NOMO-1 (cell line): ENCODE measurements around the gene OPCML.

ENCODE experiments used
- DNase-seq, 2 experiments: peaks; one replicate each; lab custom pipeline; 2025; ENCODE audit not compliant: unreplicated experiment in 2 of 2; lab: John Stamatoyannopoulos, UW

Gene OPCML

DNA sequence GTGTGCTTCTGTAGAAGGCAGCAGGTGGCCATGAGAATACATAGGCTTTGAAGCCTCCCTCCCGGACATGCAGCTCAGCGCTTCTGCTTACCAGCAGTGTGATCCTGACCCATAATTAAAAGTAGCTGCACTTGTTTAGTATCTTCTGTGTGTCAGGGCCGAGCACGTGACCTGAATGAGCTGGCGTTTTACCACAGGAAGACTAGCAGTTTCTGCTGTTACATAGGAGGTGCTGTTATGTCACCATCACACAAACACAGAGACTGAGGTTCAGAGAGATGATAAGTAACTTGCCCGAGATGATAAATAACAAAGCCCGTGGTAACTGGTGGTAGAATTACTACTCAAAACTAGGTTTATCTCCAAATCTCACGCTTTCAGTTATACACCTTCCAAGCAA, 329.5 kb downstream of the OPCML start:
- no peak for DNase-seq

DNA sequence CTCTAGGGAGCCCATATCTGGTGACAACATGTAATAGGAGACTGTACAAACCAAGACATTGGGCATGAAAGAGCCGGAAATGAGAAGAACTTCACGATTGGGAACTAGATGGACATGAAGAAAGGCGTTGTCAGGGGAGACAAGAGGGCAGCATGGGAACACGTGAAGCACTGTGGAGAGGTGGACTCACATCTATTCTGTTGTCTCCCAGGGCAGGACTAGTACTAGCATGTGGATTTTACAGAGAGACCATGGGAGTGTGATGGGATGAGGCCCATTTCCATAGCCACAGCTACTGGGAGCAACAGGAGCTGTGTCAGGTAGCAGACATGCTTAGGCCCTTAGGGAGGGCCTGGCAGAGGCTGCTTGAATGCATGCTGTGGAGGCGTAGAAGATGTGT, 333.9 kb downstream of the OPCML start:
- no peak for DNase-seq

DNA sequence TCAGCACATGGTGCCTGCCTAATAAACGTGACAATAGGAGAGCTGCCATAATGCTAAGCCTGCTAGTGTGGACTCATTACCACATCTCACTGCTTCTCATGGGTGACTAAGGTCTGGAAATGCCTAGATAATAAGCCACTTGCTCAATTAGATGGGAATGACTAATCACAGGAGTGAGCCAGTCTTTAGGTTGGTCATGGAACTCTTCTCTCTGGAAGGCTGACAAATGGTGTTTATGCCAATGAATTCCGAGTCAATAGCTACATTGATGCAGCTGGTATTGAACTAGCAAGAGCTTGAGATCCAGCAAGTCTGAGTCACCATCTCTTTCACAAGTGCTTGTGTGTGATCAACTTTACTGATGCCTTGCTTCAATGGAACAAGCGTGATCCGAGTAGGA, 334.9 kb downstream of the OPCML start:
- DNase-seq: no peak

DNA sequence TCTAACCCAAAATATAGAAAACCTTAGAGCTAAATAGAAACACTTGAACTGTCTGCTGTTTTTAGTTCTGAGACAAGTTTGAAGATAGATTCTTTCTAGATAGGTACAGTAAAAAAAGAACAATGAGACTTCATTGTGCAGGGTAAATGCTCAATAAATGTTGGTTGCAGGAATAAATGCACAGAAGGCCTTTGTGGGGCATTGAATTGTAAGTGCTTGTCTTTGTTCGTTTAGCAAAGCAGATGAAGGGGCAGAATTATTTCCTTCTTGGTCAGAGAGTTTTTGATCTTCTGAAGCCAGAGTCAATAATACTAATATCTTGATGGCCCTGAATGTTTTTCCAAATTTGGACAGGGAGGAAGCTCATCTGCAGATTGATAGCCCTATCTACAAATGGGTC, 340.4 kb downstream of the OPCML start:
- no peak for DNase-seq

DNA sequence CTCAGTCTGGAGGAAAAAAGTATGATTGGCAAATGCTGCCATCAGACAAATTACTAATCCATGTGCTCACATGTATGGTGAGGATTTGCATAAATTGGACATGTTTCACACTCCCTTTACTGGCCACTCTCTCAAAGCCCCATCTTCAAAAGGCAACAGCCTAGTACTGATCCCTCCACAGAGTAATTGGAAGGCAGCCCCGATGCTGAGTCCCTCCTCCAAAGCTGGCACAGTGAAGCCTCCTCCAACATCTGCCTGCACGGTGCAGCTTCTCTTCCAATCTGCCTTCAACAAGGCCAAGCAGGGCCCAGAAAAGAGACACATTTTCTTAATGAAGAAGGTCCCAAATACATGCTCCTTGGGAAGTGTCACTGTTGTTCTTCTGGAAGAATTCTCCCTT, 350.6 kb downstream of the OPCML start:
- DNase-seq: no peak

DNA sequence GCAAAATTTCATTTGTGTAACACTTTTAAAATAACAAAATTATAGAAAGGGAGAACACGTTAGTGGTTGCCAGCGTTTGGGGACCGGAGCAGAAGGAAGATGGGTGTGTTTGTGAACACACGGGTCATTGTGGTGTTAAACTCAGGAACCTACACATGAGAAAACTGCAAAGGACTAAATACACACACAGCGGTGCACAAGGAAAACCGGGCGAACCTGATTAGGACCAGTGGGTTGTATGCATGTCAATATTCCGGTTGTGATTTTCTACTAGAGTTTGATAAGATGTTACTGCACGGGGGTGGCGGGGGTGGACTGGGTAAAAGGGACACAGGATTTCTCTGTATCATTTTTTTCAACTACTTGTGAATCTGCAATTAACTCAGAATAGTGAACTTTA, 351.2 kb downstream of the OPCML start:
- no peak for DNase-seq

DNA sequence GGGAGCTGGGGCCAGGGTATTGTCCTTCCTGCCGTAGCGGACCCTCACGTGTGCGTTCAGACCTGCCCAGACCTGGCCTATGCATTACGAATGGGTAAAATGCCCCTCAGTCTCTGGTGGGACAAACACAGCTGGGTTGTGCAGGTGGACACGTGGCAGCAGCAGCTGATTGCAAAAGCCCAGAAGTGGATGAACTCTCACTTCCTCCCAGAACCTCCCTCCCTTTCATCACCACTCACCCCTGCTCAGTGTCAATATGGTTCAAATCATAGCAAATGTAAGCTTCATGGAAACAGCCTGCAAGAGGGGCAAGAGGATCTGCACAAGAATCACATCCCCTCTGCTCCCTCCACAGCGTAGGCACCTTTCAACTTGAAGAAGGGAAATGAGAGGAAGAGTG, 352.1 kb downstream of the OPCML start:
- DNase-seq: peak; percentile 28 to 29

DNA sequence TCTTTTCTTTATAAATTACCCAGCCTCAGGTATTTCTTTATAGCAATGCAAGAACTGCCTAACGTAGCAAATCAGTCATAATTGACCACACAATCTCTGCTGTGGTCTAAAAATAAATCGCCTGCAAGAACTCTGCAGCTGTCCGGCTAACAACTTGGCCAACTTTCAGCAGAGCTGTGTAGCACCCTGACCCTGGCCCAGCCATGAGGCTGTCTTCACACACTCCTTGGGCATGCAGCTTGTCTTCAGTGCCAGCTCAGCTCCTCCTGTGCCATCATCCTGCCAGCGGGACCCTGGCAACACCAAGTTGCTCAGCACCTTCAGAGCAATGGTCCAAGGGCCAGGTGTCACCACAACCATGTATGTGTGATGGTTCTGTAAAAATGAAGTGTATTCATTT, 355.6 kb downstream of the OPCML start:
- no peak for DNase-seq

DNA sequence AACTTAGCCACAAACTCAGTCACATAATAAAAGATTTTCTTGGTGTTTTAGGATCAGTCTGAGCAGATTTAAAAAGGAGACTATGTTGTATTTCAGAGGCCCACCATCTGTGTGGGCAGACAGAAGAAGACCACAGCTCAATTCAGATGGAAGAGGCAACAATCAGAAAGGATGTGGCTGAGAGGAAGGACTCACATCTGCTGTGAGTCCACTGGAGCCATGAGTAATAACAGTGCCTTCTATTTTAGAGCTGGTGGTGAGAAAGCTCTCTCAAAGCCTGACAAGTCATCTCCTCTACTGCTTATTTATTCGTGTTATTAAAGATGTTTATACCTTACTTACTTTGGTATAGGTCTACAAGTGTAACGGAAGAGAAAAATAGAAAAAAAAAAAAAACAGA, 357.2 kb downstream of the OPCML start:
- DNase-seq: no peak

DNA sequence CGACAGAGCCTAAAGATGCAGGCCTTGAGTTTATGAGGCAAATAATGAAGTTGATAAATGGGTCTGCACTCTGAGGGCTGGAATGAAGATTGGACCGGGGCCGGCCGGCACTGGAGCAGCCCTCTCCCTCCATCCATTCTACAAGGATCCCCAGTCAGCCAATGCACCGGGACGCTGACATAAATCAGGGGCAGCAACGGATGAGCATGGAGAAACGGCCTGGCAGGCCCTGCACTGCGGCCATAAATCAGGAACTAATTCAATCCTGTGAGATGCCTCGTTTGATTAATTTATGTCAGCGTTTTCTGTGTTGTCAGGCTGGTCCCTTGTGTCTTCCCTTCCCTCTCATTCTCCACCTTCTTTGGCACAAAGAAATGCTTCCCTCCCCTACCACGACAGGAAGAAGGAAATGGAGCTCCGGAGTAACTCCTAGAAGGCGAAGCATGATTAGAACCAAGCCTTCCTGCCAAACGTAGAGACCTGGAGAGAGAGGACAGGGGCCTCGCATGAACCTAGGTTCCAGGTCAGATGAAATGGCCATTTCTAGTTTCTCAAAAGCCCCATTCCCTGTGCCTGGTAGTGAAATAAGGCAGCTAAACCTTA, 358.4 kb downstream of the OPCML start:
- DNase-seq: no peak

DNA sequence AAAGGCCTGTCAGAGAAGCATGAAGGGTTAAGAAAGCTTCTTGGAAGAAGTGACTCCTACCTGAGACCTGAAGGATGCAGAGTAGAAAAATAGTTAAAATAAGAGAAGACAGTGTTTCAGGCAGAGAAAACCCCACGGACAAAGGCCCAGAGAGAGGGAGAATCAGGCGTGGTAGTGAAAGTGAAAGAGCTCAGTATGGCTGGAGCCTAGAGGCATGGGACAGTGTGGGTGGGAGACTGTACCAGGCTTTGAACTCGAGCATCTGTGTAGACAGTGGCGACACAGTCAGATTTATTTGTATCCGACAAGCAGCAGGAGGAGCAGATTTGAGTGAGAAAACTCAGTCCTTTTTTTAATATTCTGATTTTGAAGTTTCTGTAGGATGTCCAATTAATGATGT, 360.0 kb downstream of the OPCML start:
- DNase-seq: no peak

DNA sequence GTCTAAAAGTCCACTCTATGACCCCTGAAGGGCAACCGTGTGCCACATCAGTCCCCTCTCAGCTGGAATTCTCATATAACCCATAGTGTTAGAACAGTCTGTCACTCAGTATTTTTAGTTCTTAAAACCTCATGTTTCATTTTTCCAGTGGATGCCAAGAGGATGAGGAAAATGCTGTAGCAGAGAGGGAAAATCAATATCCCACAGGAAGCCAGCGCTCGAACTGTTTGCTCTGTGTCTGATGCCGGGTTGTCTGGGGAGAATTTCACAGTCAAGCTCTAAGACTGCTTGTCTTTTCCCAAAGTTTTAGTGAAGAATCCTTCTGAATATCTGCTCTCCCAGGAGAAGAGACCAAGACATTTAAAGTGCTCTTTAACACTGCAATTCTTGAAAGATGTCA, 360.9 kb downstream of the OPCML start:
- DNase-seq: no peak

DNA sequence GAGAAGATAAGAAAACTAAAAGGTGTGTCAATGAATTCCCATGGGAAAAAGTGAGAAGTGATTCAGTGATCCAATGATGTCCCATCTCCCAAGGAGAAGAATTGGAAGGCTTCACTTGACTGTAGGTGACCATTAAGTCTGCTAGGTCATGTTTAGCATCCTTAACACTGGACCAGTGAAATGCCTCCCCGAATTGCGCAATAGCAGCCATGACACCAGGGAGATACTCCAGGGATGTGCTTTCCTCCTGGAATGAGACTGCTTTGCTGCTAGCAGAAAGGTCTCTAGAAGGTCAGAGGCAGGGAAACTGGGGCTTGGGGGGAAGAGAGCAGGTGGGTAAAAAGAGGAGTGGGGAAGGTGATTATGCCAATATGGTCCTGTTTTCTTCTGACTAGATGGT, 364.3 kb downstream of the OPCML start:
- DNase-seq: no peak

DNA sequence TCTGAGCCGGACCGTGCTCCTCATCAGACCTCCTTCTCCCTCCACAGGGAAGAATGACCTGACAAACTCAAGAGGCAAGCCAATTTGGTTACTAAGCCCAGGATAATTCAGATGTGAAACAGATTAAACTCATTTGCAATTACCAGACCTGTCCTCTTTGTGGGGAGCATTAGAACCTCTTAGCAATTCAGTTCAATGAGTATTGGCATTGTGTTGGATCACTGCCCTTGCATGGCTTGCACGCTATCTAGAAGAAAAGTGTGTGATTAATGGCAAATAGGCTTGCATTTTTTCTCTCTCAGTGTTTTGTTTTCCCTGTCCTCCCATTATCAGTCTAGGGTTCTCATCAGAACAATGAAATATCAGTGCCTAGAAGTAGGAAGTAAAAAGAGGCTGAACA, 365.6 kb downstream of the OPCML start:
- DNase-seq: no peak

DNA sequence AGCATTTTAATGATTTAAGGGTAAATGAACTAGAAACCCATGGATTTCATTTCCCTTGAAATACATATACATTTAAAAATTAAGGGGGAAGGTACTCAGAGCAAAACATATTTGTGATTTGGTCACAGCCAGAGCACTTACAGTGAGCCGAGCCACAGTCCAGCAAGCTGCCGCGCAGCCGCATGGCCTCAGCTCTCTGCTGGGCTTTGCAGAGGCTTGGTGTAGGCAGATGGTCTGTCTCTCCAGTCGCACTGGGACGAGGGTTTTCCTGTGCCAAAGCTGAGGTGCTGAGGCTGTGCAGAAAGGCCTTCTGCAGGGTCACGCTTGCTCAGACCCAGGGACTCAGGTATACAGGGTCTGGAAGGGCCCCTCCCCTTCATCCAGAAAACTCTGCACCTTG, 367.3 kb downstream of the OPCML start:
- DNase-seq: no peak

DNA sequence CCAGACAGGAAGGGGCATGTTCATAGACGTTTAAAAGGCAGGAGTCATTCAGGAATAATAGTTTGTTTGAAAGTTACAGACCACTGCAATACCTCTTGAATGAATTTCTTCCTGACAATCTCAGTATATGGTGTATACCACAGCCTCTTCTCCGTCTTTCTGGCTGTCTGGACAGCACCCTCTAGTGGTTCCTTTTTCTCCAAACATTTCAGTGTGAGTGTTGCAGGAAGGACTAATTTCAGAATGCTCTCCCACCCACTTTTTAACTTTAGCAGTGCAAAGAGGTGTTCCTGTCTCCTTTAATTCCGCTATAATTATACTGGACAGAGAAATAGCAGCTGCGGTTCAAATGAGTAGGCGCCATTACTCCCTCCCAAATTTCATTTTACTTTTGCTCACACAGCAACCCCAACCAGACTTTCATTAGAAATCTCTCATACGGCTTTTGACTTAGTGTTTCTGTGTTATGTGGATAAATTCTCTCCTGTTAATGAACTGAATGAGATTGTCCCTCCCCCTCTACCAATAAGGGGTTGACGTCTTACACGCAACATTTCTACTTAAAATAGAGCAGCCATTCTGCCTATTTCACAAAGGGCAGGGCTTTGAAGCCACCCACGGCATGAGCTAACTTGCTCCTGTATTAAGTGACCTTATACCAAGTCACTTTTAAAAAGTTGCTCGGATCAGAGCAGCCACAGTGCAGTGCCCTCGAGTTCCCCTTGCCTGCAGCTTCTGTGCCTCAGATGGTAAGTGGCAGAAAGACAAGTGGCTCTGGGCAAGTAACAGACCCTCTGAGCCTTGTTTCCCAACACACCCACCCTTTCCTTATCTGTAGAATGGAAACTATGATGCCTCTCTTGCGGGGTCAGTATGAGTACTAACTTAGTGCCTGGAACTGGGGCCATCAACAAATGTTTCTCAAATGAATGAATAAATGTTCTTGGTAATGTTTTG, 368.6 kb downstream of the OPCML start:
- DNase-seq: peak; percentile 14 to 59

DNA sequence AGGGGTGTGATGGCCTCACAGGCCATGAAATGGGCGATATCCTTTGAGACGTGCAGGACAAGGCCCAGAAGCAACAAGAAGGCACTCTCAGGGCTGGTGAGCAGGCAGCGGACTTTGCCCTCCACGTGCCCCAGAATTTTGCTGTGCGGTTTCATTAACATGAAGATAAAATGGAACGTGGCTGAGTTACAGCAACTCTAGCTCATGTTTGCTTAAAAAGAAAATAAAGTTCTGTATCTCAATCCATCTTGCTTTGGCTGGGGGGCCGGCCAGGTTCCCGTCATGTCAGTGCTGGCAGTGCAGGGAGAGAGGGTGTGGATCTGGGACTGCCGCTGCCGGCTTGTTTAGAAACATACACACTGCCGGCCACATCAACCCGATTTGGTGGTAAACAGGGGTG, 370.1 kb downstream of the OPCML start:
- no peak for DNase-seq

DNA sequence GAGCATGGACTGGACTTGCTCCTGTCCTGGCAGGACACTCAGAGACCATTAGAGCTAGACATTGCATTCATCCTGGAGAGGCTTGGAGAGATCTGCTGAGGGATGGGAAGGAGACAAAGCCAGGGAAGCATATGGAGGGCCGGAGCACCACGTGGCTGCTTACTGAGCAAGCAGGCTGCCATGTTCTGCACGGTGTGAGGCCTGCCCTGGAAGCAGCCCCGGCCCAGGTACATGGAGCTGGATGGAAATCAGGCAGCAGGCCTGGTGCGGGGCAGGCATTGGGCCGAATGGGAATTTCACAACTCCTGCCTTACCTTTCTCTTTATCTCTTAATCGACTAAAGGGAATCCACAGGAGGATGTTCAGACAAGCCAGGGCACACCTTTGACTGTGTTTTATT, 371.5 kb downstream of the OPCML start:
- DNase-seq: no peak

DNA sequence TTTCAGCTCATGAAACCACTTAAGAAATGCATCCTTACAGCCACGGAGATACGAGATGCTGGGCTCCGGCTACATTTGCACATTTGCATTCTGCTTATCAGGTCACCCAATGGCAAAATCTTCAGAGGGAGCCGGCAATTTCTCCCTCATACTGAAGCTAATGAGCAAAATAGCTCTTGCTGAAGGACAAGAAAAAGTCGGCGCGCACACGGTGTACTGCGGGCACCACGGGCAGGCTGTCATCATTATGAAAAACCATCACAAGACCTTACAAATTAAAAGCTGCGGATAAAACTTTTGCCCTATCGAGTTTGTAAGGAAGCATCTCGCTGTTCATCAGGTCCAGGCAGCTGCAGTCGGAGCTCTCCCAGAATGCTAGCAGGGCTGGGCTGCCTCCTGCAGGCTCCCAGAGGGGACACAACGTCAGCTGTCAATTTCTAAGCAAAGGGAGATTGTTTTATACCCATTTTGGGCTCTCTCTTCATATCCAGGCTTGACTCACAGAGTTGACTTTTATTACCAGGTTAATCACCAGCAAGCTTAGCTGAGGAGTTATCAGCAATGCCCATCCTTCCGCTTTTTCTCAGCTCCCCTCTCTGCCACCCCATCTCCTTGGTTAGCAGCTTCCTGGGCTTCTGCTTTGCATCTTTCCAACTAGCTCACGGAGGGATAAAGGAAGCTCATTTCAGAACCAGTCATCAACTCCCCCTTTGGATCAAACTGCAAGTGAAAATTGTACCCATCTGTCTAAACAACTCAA, 375.1 kb downstream of the OPCML start:
- peak in 1 of 2 experiments; percentile 17 for DNase-seq

DNA sequence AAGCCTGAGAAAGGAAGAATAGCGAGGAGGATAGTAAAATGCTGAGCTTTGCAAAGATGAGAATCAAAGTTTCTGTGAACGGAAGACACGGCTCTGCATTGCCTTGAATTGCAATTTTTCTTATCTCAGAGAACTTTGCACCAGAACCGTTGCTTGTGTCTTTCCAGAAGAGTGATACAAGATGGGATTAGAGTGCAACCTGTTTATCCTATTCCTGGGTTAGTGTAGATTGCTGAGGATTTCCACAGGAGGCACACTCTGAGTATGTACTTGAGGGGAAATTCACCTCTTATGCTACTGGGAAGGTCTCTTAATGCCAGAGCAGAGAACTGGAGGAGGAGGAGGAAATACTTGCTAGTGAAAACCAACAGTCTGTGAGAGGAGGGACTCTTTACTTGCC, 377.5 kb downstream of the OPCML start:
- no peak for DNase-seq

DNA sequence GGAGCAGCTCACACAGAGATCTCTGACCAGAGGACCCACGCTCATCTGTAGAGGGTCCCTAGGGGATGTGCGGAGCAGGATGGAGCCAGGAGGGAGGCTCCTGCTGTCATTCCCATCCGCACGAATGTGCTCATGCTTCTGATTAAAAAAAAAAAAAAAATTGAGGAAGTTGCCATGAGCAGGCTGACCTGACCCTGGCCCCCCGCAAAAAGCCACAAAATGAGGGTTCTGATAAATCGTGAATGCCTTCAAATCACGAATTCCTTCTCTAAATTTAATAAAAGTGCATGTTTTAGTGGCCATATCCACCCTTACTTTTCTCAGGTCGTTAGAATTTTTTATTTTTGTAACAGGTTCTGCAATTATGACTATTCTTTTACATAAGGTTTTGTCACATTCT, 378.2 kb downstream of the OPCML start:
- no peak for DNase-seq

DNA sequence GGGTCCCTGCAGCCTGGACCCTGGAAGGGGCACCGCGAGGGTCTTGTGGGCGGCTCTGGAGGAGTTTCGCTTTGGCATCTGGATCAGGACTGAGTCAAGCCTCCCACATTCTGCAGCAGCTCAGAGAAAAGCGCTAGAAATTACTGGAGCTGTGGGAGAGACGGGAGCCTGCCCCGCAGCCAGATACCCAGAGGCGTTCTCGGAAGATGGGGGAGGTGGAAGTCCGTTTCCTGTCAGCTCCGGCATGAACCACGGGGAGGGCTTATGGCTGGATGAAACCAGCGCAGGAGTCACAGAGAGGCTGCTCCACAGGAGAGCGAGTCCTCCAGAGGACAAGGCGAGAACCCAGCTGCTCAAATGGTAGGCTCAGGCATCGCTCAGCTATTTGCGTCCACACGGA, 379.3 kb downstream of the OPCML start:
- DNase-seq: no peak
